ENCODE data around the gene SCO2. TPM values are rescaled to one million over a fixed set of nuclear protein-coding genes. Genes with fewer than 3 reads are reported as not detected.

Gene SCO2
- total RNA-seq, 1 donor from 2014 or later, result 0.65 TPM

GRCh38 chr22:50548040-50548920 lies 22.9 kb upstream of the SCO2 start:
- H3K4me3 Mint-ChIP-seq, result no peak overlapping the region
- no peaks in the 10 kb centered on the region for H3K36me3 Mint-ChIP-seq
- H3K9me3 Mint-ChIP-seq, result no peaks in the 10 kb centered on the region
- H3K4me1 Mint-ChIP-seq, result peaks cover 13% of the 10 kb centered on the region
- no peaks in the 10 kb centered on the region for H3K27me3 Mint-ChIP-seq (ENCODE audit: low read depth)
- H3K27ac Mint-ChIP-seq, result no peak overlapping the region
- no peak for TF ChIP-seq CTCF (IDR thresholded peaks at IDR 0.05; ENCODE audit: unreplicated experiment)
- no peak for DNase-seq (ENCODE audit: low spot score in 2 of 2, unreplicated experiment in 2 of 2)

- H3K9me3 Mint-ChIP-seq, result no peaks in the 10 kb centered on the region
- no peaks in the 10 kb centered on the region for H3K27me3 Mint-ChIP-seq (ENCODE audit: low read depth)
- H3K4me1 Mint-ChIP-seq, result peaks cover 13% of the 10 kb centered on the region
- H3K4me3 Mint-ChIP-seq, result no peak overlapping the region
- H3K27ac Mint-ChIP-seq, result no peak overlapping the region
- H3K36me3 Mint-ChIP-seq, result no peaks in the 10 kb centered on the region
- DNase-seq (ENCODE audit: low spot score in 2 of 2, unreplicated experiment in 2 of 2), result no peak
- no peak for TF ChIP-seq CTCF (IDR thresholded peaks at IDR 0.05; ENCODE audit: unreplicated experiment)
These were observed 22.0 kb upstream of the SCO2 start for GRCh38 chr22:50547263-50547985.

GRCh38 chr22:50546326-50547262 lies 21.2 kb upstream of the SCO2 start:
- no peaks in the 10 kb centered on the region for H3K36me3 Mint-ChIP-seq
- no peak for DNase-seq (ENCODE audit: low spot score in 2 of 2, unreplicated experiment in 2 of 2)
- H3K4me1 Mint-ChIP-seq, result peaks cover 13% of the 10 kb centered on the region
- no peaks in the 10 kb centered on the region for H3K27me3 Mint-ChIP-seq (ENCODE audit: low read depth)
- H3K9me3 Mint-ChIP-seq, result no peaks in the 10 kb centered on the region
- no peak overlapping the region for H3K4me3 Mint-ChIP-seq
- no peak overlapping the region for H3K27ac Mint-ChIP-seq
- TF ChIP-seq CTCF (IDR thresholded peaks at IDR 0.05; ENCODE audit: unreplicated experiment), result no peak

- TF ChIP-seq CTCF (IDR thresholded peaks at IDR 0.05; ENCODE audit: unreplicated experiment), result no peak
- H3K9me3 Mint-ChIP-seq, result no peaks in the 10 kb centered on the region
- H3K27ac Mint-ChIP-seq, result no peak within 1 kb of the TSS
- no peak within 1 kb of the TSS for H3K4me3 Mint-ChIP-seq
- peaks cover 13% of the 10 kb centered on the region for H3K4me1 Mint-ChIP-seq
- no peak for DNase-seq (ENCODE audit: low spot score in 2 of 2, unreplicated experiment in 2 of 2)
- H3K27me3 Mint-ChIP-seq (ENCODE audit: low read depth), result no peaks in the 10 kb centered on the region
- H3K36me3 Mint-ChIP-seq, result no peaks in the 10 kb centered on the region
These were observed 20.3 kb upstream of the SCO2 start, which contains the start of gene KLHDC7B for GRCh38 chr22:50545522-50546325. Gene KLHDC7B (plus strand): TSS chr22:50545899. CDS start chr22:50546244, 345 bp downstream.
